GM21526 (cell line): Measurements from ENCODE around the gene FOXN3.

Experiments used
- ATAC-seq: cut with Tn5 transposase; IDR thresholded peaks from one replicate; pipeline ENCODE4 v1.9.1; 2021; ENCODE audit warnings: moderate library complexity; ENCODE audit not compliant: unreplicated experiment, low FRiP score

Gene FOXN3

GRCh38 chr14:89289477-89289876 is 127.6 kb downstream of the FOXN3 start:
- no peak for ATAC-seq

DNA sequence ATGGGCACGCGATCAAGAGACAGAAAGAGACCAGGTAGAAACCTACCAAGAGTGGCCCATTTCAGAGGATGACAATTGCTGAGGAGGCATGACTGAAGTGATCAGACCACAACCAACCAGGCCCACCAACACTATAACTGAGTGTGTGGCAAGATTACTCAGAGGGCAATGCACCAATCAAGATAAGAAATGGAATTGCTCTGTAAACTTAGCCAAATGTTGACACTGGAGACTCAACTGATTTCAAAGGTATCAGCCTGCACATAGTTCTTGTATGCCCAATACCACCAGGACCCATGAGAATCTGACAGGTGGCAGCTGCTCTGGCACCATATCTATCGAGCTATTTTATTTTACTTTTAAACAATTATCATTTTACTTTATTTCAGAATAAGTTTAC is 128.9 kb downstream of the FOXN3 start:
- ATAC-seq: no peak

DNA sequence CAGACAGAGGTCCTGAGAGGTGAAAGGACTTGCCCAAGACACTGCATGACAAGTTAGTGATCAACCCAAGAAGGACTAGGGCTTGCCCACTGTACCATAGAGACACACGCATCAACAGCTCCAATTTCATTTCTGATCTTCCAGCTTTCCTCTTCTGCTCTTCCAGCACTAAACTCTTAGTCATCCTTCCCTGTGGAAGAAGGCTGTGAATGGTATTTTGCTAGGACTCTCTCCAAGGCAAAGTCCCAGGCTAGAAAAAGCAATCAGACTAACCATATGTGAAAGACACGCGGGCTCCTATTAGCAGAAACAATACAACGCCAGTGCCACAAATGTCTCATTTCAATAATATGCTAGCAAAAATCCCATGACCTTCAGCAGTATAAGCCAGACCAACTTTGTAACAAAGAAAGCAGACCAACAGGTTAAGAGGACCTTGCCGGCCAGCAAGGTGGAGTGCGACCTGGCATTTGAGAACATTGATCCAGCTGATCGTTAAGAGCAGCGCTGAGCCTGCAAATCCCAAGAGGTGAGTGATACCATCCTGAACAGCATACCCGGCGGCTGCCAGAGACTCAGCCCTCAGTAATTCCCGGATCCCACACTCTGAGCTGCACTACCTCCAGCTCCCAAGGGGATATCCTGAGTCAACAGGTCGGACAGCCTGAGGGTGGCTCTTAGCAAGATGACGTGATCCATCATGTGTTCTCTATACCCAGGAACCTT is 132.5 kb downstream of the FOXN3 start:
- ATAC-seq: no peak

- ATAC-seq: no peak
These were observed 133.5 kb downstream of the FOXN3 start for GRCh38 chr14:89283327-89284060.

GRCh38 chr14:89282191-89282590 is 134.8 kb downstream of the FOXN3 start:
- no peak for ATAC-seq

- no peak for ATAC-seq
These were observed 136.4 kb downstream of the FOXN3 start for GRCh38 chr14:89280600-89280999.

DNA sequence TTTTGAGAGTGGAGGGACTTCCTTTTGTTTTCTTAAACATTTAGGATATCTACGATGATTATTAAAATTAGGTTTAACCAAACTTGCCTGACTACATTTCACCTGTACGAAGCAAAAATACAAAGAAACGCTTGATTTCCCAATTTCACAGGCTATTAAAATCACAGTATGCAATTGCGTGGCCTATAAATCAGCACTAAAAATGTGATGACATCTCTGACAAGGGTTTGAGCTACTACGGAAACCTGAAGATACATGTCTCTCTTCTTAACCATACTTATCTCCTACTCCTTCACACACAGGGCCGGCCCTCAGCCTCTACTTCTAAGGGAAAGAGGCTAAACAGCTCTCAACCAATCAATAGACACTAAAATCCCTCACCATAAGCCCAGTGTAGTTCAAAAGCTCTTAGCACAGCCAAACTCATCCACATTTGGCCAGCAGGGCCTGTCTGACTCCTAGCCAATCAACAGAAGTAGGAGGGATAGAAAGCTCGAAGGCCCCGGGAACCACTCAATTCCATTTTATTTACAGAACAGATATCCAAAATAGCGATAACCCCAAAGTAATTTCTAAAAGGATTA is 137.3 kb downstream of the FOXN3 start:
- ATAC-seq: no peak

DNA sequence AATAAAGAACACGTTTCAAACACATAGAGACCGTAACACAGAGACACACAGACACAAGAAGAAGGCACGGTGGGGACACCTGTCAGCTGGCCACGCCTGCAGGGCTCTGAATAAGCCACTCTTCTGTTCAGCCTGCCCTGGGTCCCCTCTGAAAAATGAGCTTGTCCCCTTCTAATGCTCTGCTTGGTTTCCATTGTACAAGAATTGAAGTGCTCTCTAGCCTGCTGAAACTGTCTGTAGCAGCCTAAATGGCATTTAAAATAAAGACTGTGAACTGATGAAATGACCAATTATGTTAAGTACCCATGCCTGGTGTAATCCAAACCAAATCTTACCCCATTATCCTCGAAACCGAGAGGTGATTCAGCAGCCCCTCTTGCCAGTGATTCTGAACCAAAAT is 139.8 kb downstream of the FOXN3 start:
- ATAC-seq: no peak

- peak; percentile 89 for ATAC-seq
These were observed 140.5 kb downstream of the FOXN3 start for GRCh38 chr14:89276424-89276975.

DNA sequence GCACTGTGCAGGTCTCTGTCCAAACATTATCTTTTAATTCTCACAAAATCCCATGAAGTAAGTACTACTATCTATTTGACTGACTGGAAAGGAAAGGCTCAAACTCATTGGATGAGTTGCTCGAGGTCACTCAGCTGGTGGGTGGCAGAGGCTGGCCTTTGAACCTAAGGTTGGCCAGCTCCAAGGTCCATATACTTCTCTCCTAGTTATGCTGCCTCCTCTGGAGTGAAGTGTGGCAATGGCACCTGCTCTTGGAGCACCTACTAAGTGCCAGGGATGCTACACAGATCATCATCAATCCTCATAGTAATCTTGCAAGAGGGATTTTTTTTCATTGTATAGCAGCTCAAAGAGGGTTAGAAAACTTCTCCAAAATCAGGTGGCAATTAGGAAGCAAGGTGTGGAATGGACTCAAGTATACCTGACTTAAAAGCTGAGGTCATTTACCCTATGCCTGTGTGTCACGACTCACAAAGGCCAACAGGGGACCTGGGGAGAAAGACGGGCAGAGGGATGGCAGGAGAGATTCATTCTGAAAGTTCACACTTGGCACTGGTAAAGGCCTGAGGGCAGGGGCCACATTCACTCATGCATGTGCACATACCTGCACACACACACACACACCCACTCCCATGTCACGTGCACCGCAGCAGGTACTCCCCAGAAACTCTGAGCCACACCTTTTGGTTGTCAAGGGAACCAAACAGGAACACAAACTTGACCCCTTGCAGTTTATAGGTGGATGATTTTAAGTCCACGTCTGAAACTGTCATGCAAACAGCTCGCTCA is 146.4 kb downstream of the FOXN3 start:
- no peak for ATAC-seq

GRCh38 chr14:89269404-89269803 is 147.6 kb downstream of the FOXN3 start:
- ATAC-seq: no peak

GRCh38 chr14:89268514-89268913 is 148.5 kb downstream of the FOXN3 start:
- no peak for ATAC-seq

DNA sequence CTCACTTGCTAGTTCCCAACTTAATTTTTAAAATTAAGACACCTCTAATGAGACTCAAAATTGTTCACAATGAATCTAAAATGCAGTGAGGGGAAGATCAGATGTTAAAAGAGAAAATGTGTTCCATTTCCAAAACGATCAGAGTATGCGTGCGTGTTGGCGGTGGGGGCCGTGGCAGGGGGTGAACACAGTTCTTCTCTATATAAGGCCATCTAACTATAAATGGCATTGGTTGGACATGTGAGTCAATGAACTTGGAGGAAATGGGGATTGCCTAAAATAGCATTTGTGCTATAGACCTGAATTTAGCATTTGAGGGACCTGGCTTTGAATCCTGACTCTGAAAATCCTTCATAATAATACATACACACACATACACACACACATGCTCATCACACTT is 149.4 kb downstream of the FOXN3 start:
- no peak for ATAC-seq

DNA sequence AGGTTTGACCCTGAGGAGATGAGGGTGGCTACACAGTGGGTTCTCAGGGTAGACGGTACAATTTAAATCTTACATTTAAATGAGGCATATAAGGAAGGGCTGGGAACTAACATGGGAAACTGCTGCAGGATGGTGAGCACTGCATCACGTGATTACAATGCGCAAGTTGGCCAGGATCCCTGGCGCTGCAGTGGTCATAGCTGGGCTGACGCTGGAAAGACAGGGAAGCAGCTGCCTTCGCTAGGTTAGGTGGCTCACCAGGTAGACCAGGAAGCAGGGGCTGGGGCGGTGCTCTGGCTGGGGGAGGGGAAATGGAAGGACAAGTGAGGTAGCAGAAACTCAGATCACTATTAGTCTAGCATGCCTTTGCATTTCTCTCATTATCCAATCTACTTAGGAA is 149.9 kb downstream of the FOXN3 start:
- ATAC-seq: no peak

DNA sequence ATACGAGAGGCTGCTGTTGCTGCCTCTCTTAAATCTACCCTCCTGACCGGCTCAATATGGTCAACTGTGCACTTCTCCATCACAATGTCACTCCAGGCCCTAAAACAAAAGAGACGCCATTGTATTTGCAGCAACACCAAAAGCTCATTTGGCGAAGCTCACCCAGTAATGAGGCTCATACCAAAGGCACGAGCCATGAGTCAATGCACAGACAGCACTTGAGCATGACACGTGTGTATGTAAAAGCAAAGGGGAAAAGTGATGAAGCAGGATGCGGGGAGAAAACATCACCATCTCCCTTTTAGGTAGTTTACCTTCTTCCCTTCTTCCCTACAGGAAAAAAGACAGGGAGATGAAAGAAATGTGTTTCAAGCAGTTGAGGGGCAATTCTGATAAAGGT is 150.3 kb downstream of the FOXN3 start:
- ATAC-seq: no peak

- no peak for ATAC-seq
These were observed 151.8 kb downstream of the FOXN3 start for GRCh38 chr14:89265234-89265633.

GRCh38 chr14:89264196-89264800 is 152.7 kb downstream of the FOXN3 start:
- ATAC-seq: no peak

GRCh38 chr14:89262041-89262440 is 155.0 kb downstream of the FOXN3 start:
- no peak for ATAC-seq

GRCh38 chr14:89260898-89261297 is 156.1 kb downstream of the FOXN3 start:
- no peak for ATAC-seq

- ATAC-seq: no peak
These were observed 157.0 kb downstream of the FOXN3 start for GRCh38 chr14:89259951-89260609.
